Rectal smooth muscle tissue (tissue), 1 donor: ENCODE data around the gene NFYC.

Experiments
- H3K27ac ChIP-seq: one replicate; pipeline ENCODE4 v1.7.0; 2013; ENCODE audit warnings: low read depth, low read length, inconsistent platforms
- H3K27me3 ChIP-seq: one replicate; pipeline ENCODE4 v1.7.0; 2013; ENCODE audit warnings: low read length; ENCODE audit not compliant: control insufficient read depth, insufficient read depth
- H3K36me3 ChIP-seq: one replicate; pipeline ENCODE4 v1.7.0; 2013; ENCODE audit warnings: low read length; ENCODE audit not compliant: control insufficient read depth, insufficient read depth
- H3K4me1 ChIP-seq: one replicate; pipeline ENCODE4 v1.7.0; 2013; ENCODE audit warnings: low read length; ENCODE audit not compliant: control insufficient read depth, insufficient read depth
- H3K4me3 ChIP-seq: one replicate; pipeline ENCODE4 v1.7.0; 2013; ENCODE audit warnings: low read length
- H3K9ac ChIP-seq: one replicate; pipeline ENCODE4 v1.7.0; 2013; ENCODE audit warnings: low read length

NFYC gene

DNA sequence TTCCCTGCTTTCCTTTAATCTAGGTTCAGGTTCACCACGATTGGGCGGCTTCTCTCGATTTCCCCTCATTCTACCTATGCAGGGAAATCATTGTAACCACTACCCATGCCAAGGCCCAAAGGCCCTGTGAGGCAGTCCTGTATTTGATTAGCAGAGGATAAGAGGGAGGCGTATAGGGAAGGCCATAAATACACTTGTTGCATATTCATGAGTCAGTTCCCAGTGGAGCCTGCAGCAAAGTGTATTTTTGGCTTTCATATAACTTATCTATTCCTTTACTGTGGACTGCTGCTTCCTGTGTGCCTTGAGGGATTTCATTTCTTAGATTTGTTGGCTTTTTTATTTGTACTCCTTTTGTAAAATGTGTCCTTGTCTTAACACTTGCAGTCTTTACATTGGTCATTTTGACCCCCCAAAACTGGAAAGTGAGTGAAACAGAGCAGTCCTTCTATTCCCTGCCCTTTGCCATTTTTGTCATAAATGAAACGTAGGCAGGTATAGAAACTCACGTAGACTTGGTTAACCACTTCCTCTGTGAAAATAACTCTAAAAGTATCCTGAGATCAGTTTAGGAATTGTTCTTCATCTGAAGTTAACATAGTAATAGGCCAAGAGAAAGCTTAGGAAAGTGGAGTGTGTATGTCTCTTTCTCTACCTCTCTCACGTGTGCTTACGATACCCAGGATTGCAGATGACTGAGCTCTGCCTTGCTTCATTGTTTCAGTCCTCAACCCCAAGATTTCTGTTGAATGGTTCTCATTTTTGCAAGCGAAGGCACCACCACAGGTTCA is 72.4 kb downstream of the NFYC start:
- H3K4me1 ChIP-seq: peaks cover 2% of the 10 kb centered on the region
- H3K4me3 ChIP-seq: no peak overlapping the region
- H3K27me3 ChIP-seq: no peaks in the 10 kb centered on the region
- peaks cover 47% of the 10 kb centered on the region for H3K36me3 ChIP-seq
- H3K27ac ChIP-seq: no peak overlapping the region
- no peak overlapping the region for H3K9ac ChIP-seq

DNA sequence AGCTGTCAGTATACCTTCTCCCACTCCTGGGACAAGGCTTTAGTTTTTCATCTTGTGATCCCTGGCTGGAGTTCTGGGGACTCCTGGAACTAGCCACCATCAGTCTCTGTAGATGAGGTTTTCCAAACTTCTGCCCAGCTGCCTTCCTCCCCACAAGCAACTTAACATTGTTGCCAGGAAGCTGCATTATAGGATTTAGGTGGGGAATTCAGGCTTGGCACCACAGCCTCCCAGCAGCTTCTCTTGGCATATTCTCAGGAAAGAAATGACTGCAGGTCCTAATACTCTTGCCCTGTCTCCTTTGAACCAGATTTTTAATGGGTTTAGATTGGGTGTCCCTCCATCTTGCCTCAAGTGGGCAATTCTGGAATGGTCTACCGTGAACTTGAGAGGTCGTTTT is 73.5 kb downstream of the NFYC start:
- Histone ChIP-seq H3K27ac (no peak overlapping the region), H3K9ac (no peak overlapping the region), H3K27me3 (no peaks in the 10 kb centered on the region), H3K4me3 (no peak overlapping the region), H3K4me1 (no peaks in the 10 kb centered on the region), H3K36me3 (peaks cover 51% of the 10 kb centered on the region)

DNA sequence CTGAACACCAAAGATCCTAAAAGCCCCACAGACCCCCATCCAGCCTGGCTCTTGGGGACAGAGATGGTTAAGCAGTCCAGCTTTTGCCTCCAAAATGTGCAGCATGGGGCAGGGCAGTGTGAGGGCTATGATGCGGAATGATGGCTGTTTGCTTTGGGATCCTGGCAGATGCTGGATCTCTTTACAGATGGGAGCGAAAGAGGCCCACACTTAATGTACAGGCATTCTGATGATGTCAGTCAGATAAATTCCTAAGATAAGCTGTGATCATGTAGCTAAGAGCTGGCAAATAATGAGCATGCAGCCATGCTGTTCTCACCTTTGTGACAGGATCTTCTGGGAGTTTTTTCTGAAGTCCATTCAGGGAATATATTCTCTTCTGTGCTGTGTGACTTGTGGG is 74.5 kb downstream of the NFYC start:
- no peaks in the 10 kb centered on the region for H3K4me1 ChIP-seq
- no peak overlapping the region for H3K9ac ChIP-seq
- H3K36me3 ChIP-seq: peaks cover 55% of the 10 kb centered on the region
- H3K27me3 ChIP-seq: no peaks in the 10 kb centered on the region
- no peak overlapping the region for H3K4me3 ChIP-seq
- no peak overlapping the region for H3K27ac ChIP-seq

DNA sequence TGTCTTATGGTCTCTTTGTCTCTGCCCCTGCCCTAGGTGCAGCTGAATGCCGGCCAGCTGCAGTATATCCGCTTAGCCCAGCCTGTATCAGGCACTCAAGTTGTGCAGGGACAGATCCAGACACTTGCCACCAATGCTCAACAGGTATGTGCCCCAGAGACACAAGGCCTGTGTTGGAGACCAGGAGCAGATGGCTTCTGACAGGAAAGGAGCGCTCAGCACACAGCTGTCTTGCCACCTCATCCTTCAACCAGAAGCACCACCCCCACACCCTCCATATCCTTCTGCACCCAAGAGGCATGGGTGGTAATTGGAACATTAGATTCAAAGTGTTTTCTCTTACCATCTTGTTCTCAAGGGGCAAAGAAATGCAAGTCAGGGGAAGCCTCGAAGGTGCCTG is 75.1 kb downstream of the NFYC start:
- H3K27me3 ChIP-seq: no peaks in the 10 kb centered on the region
- no peak overlapping the region for H3K4me3 ChIP-seq
- no peak overlapping the region for H3K27ac ChIP-seq
- H3K9ac ChIP-seq: no peak overlapping the region
- H3K4me1 ChIP-seq: no peaks in the 10 kb centered on the region
- H3K36me3 ChIP-seq: peaks cover 50% of the 10 kb centered on the region

DNA sequence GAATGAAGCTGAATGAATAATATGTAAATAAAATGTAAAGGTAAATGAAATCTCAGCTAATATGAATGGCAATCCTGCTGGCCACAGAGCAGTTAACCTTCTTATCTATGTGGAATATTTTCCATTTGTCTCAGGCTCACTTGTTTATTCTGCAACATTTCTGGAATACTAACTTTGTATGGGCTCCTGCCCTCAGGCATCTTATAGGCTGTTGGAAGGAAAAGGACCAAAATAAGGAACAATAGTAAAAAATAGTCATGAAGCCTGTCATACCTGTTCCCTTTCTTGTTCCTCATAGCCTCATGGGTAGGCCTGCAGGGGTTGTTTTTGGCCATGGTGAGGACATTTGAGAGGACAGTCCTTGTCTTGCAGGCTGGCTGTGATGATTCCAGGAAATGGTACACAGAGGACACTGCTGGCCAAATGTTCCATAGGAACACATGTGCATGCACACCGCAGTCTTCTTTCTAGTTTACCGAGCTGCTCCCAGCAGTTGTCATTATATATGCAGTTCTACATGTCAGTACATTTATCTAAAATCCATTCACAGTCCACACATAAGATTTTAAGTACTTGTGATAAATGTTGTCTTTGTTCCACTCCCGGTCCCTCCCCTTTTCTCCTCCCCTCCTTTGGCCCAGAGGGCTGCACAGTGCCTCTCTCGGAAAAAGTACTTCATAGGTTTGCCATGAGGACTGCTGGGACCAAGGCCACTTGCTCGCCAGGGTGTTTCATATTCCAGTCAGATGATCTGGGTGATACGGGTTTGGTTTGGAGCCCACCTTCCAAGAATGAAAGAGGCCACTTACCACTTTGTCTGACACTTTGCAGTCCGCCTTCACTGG is 76.9 kb downstream of the NFYC start:
- no peak overlapping the region for H3K4me3 ChIP-seq
- peaks cover 50% of the 10 kb centered on the region for H3K36me3 ChIP-seq

DNA sequence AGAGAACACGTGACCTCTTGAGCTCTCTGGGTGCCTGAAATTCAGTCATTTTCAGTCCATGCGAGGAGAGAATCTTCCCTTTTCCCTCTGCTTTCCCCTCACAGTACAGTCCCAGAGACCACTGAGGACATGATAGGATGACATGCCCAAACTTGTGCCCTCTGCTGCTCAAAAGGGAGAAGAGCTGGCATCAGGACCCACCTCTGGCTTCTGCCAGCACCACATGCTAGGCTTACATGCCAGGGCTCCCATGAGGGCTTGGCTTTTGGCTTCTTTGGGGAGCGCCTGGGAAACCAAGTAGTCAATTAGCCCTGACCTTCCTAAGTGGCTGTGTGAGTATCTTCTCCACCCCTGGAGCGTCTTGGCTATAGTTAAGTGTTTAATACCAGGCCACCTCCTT is 78.3 kb downstream of the NFYC start:
- H3K4me1 ChIP-seq: no peaks in the 10 kb centered on the region

More for the DNA sequence above, 76.9 kb downstream of the NFYC start:
- Histone ChIP-seq H3K27ac (no peak overlapping the region), H3K9ac (no peak overlapping the region), H3K4me1 (no peaks in the 10 kb centered on the region), H3K27me3 (no peaks in the 10 kb centered on the region)

DNA sequence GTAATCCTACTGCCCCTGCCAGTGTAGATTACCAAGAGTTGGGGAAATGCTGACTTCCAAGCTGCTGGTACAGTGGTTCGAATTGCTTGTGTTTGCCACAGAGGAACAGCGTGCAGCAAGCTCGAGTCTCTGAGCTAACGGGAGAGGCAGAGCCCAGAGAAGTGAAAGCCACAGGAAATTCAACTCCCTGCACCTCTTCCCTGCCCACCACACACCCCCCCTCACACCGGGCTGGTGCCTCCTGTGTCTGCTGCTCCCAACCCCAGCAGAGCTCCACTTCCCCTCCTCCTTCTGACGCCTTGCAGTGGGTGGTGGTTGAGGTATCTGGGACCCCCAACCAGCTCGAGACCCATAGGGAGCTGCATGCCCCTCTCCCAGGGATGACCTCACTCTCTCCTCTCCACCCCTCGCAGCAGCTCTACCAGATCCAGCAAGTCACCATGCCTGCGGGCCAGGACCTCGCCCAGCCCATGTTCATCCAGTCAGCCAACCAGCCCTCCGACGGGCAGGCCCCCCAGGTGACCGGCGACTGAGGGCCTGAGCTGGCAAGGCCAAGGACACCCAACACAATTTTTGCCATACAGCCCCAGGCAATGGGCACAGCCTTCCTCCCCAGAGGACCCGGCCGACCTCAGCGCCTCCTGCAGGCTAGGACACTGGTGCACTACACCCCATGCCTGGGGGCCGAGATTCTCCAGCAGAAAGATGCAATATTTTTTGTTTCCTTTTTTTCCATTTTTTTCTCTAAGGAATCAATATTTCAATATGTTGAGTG is 79.0 kb downstream of the NFYC start:
- H3K27ac ChIP-seq: no peak overlapping the region
- H3K9ac ChIP-seq: no peak overlapping the region
- peaks cover 35% of the 10 kb centered on the region for H3K36me3 ChIP-seq
- no peaks in the 10 kb centered on the region for H3K27me3 ChIP-seq
- H3K4me1 ChIP-seq: no peaks in the 10 kb centered on the region
- no peak overlapping the region for H3K4me3 ChIP-seq

More for the DNA sequence above, 78.3 kb downstream of the NFYC start:
- Histone ChIP-seq H3K27ac (no peak overlapping the region), H3K27me3 (no peaks in the 10 kb centered on the region), H3K9ac (no peak overlapping the region), H3K36me3 (peaks cover 41% of the 10 kb centered on the region), H3K4me3 (no peak overlapping the region)

DNA sequence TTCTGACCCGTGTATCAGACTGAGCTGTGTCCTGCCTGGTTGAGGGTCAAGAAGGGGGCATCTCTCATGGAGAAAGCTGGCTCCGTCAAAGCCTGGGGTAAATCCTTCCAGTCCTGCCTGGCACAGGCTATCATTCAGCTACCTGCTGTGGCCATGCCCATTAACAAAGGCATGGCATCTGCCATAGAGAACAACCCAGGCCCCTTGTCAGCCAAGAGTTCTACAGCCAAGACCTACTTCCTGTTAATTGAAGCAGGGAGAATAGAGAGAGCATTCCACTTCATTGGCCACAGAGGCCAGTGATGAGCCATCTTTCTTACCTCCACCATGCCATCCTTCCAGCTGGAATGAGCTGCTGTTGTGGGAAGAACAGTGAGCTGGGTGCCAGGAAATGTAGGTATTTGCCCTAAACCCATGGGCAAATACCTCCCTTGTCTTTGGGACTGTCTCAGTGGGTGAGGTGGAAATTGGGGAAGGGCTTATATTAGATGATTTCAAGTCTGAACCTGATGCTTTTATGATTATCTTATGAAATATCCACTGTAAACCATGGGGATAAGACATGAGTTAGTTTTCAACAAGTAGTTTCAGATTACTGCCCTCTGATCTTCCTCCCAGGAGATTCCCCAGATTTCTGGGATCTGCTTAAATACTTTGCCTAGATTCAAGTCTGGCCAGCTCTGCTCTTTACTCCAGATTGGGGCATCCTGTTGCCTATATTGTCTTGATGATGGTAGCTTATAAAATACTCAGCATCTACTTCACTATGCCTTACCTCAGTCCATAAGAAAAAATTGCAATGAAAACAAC is 80.8 kb downstream of the NFYC start:
- Histone ChIP-seq H3K27ac (no peak overlapping the region), H3K36me3 (peaks cover 23% of the 10 kb centered on the region), H3K4me1 (no peaks in the 10 kb centered on the region), H3K4me3 (no peak overlapping the region), H3K9ac (no peak overlapping the region), H3K27me3 (no peaks in the 10 kb centered on the region)

DNA sequence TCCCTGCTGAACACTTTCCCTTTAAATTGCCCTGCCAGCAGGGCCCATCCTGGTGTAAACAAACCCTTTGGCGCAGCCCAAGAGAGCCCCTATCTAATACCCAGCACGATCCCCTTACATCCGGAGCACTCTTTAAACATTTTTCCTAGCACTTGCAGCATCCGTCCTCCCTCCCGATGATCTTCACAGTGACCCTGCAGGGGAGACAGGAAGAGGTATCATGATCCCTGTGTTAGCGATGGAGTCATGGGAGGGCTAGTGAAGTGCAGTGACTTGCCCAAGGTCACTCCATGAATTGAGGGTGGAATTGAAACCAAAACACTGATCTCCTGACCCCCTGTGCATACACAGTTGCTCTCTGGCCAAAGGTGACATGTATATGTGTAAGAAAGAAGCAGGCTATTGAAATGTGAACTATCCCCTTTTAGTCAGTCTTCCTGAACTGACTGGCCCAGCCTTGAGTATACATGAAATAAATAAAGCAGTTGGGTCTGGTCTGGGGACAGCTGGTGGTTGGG is 82.3 kb downstream of the NFYC start:
- no peak overlapping the region for H3K4me3 ChIP-seq
- H3K27me3 ChIP-seq: no peaks in the 10 kb centered on the region
- H3K4me1 ChIP-seq: no peaks in the 10 kb centered on the region
- peaks cover 19% of the 10 kb centered on the region for H3K36me3 ChIP-seq
- no peak overlapping the region for H3K27ac ChIP-seq
- H3K9ac ChIP-seq: no peak overlapping the region

DNA sequence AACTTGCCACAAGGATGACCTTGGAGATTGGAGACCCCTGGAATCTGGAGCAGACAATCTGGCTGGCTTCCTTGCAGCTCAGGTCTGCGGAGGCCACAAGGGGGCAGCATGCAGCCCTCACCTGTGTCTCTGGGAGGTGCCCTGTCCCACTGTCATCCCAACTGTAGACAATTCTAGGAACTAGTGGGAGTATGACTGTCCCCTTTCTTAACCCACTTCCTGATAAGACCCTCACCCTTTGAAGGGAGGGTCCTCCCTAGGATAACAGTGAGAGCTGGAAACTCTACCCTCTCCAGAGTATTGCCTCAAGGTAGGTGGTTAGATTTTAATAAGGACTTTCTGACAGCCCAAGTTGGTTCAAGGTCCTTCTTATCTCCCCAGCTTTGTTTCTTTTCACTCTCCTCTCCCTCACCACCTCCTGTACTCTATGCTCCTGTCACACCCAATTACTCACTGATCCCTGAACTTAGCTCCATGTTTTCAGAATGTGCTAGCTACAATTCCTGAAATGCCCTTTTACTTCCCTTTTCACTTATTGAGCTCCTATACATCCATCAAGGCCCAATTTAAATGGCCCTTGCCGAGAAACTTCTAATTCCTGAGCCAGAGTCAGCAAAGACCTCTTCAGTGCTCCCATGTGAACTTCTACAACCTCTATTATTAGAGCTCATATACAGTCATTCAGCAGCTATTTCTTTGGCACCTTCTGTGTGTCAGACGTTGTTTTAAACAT is 82.9 kb downstream of the NFYC start:
- Histone ChIP-seq H3K36me3 (peaks cover 13% of the 10 kb centered on the region), H3K4me1 (no peaks in the 10 kb centered on the region), H3K27ac (no peak overlapping the region), H3K4me3 (no peak overlapping the region), H3K27me3 (no peaks in the 10 kb centered on the region), H3K9ac (no peak overlapping the region)
